IPS-15b (cell line): ENCODE results near the gene TSHZ2.
"Not testable (repeated sequence)": the region's sequence is repeated elsewhere in the genome, so short reads cannot be mapped to it uniquely, and the experiment has no call there.

Experiments
- H3K27me3 ChIP-seq: one replicate; pipeline ENCODE4 v1.6.1; 2013; ENCODE audit warnings: low read length; ENCODE audit not compliant: control insufficient read depth, insufficient read depth
- H3K36me3 ChIP-seq: one replicate; pipeline ENCODE4 v1.6.1; 2013; ENCODE audit warnings: low read length; ENCODE audit not compliant: control insufficient read depth, insufficient read depth
- H3K4me1 ChIP-seq: one replicate; pipeline ENCODE4 v1.6.1; 2013; ENCODE audit warnings: mild to moderate bottlenecking, low read length; ENCODE audit not compliant: control insufficient read depth, insufficient read depth
- H3K4me3 ChIP-seq: one replicate; pipeline ENCODE4 v1.5.1; 2013; ENCODE audit warnings: low read depth, low read length
- H3K9ac ChIP-seq: one replicate; pipeline ENCODE4 v1.6.1; 2013; ENCODE audit warnings: low read depth, mild to moderate bottlenecking, low read length
- H3K9me3 ChIP-seq: one replicate; pipeline ENCODE4 v1.6.1; 2013; ENCODE audit warnings: mild to moderate bottlenecking, low read length; ENCODE audit not compliant: control insufficient read depth, insufficient read depth

The TSHZ2 gene

DNA sequence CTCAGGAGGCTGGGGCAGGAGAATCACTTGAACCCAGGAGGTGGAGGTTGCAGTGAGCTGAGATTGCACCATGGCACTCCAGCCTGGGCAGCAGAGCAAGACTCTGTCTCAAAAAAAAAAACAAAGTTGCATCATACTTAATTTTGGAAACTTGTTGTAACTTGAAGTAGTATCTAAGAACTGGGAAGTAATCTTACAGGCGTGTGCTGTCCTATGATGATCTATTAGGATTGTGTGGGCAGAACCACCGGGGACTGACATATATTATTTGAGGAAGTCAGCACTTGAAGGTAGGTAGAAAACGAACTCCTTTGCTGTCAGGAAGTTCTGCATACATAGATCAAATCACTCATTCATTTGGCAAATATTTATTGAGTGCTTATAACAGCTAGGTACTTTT is 433.0 kb downstream of the TSHZ2 start:
- no peaks in the 10 kb centered on the region for H3K4me1 ChIP-seq
- H3K4me3 ChIP-seq: no peak overlapping the region
- no peaks in the 10 kb centered on the region for H3K27me3 ChIP-seq
- H3K36me3 ChIP-seq: no peaks in the 10 kb centered on the region
- H3K9ac ChIP-seq: no peak overlapping the region
- no peaks in the 10 kb centered on the region for H3K9me3 ChIP-seq

- no peaks in the 10 kb centered on the region for H3K4me1 ChIP-seq
- no peaks in the 10 kb centered on the region for H3K27me3 ChIP-seq
- no peaks in the 10 kb centered on the region for H3K36me3 ChIP-seq
- H3K9me3 ChIP-seq: no peaks in the 10 kb centered on the region
- no peak overlapping the region for H3K4me3 ChIP-seq
- no peak overlapping the region for H3K9ac ChIP-seq
Observed at GRCh38 chr20:53406580-53406979, 434.4 kb downstream of the TSHZ2 start.

DNA sequence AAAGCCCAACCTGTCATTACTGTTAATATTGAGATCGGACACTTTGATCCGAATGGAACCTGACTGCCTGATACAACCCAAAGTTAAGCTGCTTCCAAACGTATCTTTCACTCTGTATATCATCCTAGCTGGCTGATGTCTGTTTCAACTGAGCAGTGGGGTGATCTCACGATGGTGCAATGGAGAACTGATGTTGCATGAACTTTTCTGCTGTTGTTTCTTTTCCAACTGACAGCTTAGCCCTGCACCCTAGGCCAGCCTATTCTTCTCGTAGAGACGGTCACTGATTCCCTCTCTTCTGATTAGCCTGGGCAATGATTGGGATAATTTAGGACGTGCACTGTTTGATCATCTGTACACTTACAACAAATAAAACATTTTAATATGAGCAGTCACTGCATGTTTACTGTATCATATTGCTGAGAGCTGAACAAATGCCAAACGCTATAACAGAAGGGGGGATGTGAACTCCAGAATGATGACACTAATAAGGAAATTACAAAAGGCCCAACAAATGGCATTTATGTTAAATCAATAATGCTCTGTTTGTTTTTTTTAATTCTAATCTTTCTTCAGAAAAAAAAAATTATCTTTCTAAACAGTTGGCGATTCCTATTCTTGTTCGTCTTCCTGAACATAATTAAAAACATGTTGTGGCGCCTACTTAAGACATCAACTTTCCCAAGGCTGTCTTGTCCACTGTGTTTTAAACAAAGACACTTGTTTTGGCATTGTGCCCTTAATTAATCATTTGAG is 436.7 kb downstream of the TSHZ2 start:
- Histone ChIP-seq H3K36me3 (no peaks in the 10 kb centered on the region), H3K4me1 (peaks cover 7% of the 10 kb centered on the region), H3K9me3 (no peaks in the 10 kb centered on the region), H3K4me3 (no peak overlapping the region), H3K27me3 (no peaks in the 10 kb centered on the region), H3K9ac (no peak overlapping the region)

GRCh38 chr20:53409447-53409717 is 437.2 kb downstream of the TSHZ2 start:
- Histone ChIP-seq H3K4me3 (no peak overlapping the region), H3K27me3 (no peaks in the 10 kb centered on the region), H3K36me3 (no peaks in the 10 kb centered on the region), H3K9ac (no peak overlapping the region), H3K9me3 (no peaks in the 10 kb centered on the region), H3K4me1 (peaks cover 7% of the 10 kb centered on the region)

DNA sequence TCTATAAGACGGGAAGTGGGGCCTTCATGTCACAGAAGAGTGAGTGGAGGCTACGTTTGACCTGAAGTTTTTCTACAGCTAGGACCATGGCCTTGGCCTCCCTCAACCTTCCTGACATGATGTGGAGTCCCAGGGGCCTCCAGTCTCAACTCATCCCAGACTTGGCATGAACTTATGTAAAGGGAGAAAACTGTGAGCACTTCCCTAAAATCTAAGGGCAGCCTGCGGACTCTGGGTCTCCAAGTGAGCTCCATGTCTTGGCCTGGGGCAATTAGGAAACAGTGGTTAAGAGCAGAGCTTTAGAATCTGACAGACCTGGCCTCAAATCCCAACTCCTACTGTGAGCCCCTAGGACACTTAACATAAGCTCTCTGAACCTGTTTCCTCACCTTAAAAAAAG is 439.0 kb downstream of the TSHZ2 start:
- Histone ChIP-seq H3K9ac (no peak overlapping the region), H3K36me3 (no peaks in the 10 kb centered on the region), H3K4me1 (peaks cover 7% of the 10 kb centered on the region), H3K4me3 (no peak overlapping the region), H3K27me3 (no peaks in the 10 kb centered on the region), H3K9me3 (no peaks in the 10 kb centered on the region)

DNA sequence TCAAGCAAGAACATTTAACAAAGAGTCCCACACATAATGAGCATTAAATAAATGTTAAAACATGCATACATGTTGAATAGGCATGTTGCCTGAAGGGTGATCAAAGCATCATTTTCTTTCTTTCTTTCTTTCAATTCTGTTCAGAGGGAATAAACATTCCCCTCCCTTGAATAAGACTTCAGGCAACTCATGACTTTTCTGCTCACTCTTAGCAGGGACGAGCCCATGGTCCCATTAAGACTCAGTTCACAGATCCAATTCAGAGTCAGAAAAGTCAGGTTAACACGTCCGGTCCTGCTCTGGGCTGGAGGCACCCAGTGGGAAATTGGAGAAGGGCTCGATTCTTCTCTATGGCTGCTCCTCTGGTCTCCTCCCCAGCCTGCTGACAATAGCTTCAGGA is 439.7 kb downstream of the TSHZ2 start:
- Histone ChIP-seq H3K4me1 (peaks cover 7% of the 10 kb centered on the region), H3K9me3 (no peaks in the 10 kb centered on the region), H3K27me3 (no peaks in the 10 kb centered on the region), H3K9ac (no peak overlapping the region), H3K4me3 (no peak overlapping the region), H3K36me3 (no peaks in the 10 kb centered on the region)

DNA sequence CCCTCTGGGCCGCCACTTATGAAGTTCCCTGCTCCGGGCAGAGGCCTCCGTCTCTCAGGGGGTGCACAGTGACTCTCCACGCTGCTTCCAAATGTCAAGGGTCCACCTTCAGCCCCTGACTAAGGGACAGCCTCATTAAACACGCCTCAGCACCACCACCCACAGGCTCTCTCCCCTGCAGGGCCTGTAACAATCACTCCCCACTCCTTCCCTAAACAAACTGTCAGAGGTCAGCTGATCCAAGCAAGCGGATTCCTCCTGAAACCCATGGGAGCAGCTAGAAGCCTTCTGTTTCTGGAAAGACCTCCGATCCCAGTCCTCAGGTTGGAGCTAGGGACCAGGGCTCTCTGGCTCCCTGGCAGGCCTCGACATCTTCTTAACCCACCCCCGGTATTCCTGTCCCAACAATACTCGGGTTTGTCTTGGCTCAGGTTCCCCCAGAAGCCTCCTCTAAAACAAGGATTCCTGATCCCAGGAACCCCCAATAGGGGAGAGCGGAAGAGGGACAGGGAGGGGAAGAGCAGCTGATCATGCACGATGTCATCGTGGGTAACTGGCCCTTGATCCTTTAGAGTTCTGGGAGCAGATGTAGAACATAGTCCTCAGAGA is 440.5 kb downstream of the TSHZ2 start:
- peak overlapping the region; percentile 41 for H3K9ac ChIP-seq
- H3K9me3 ChIP-seq: no peaks in the 10 kb centered on the region
- peak overlapping the region; percentile 54 for H3K4me3 ChIP-seq
- H3K36me3 ChIP-seq: no peaks in the 10 kb centered on the region
- H3K4me1 ChIP-seq: peaks cover 7% of the 10 kb centered on the region
- H3K27me3 ChIP-seq: no peaks in the 10 kb centered on the region

DNA sequence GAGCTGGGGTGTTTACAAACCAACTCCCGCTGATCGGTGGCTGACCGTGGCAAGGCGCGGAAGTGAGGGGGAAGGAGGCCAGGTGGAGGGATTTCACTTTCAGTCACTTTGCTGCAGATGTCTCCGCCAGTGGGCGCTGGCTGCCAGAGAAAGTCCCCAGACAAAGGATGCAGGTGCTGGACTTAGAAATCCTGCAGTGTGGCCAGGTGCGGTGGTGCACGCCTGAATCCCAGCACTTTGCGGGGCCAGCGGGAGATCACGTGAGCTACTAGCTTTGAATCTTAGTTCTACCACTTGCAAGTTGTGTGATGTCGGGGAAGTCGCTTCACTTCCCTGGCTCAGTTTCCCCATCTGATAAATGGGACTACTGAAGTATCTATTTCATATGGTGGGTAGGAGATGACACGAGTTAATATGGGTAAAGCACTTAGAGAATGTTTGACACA is 441.1 kb downstream of the TSHZ2 start:
- Histone ChIP-seq H3K9me3 (no peaks in the 10 kb centered on the region), H3K27me3 (no peaks in the 10 kb centered on the region), H3K9ac (no peak overlapping the region), H3K36me3 (no peaks in the 10 kb centered on the region), H3K4me3 (peak overlapping the region; percentile 54), H3K4me1 (peaks cover 7% of the 10 kb centered on the region)

GRCh38 chr20:53413845-53414244 is 441.7 kb downstream of the TSHZ2 start:
- not testable (repeated sequence) for H3K9ac ChIP-seq, H3K9me3 ChIP-seq, H3K36me3 ChIP-seq, H3K27me3 ChIP-seq, H3K4me1 ChIP-seq, H3K4me3 ChIP-seq

DNA sequence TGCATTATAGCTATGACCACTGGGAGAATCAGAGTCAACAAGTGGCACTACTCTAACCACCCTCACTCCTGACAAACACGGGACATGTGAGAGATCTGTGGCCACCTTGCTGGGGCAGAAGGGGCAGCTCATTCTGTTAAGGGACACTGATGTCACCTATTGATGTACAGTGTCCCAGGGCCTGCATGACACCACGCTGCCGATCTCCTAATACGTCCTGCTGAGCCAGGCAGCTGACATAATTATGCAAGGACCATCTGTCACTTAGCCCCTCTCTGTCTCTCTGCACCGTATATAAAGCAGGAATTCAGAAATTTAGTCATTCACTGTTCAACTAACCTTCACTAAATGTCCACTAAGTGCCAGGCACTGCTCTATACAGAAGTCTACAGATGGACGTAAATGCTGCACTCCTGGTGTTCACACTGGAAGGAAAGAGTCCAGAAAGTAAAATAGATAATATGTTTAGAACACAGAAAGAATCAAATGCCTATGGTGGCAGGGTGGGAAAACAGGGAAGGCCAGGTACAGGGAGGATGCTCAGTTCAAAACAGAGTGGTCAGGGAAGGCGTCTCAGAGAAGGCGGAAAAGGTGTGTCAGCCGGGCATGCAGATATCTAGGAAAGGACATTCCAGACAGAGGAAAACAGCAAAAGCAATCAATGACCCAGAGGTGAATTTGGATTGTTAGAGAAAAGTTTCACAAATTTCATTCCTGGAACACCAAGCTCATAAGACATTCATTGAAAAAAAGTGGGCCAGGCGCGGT is 447.7 kb downstream of the TSHZ2 start:
- Histone ChIP-seq H3K4me1 (no peaks in the 10 kb centered on the region), H3K9ac (no peak overlapping the region), H3K27me3 (no peaks in the 10 kb centered on the region), H3K36me3 (no peaks in the 10 kb centered on the region), H3K9me3 (no peaks in the 10 kb centered on the region), H3K4me3 (no peak overlapping the region)

GRCh38 chr20:53421343-53421742 is 449.2 kb downstream of the TSHZ2 start:
- Histone ChIP-seq H3K9ac (no peak overlapping the region), H3K4me1 (no peaks in the 10 kb centered on the region), H3K27me3 (no peaks in the 10 kb centered on the region), H3K4me3 (no peak overlapping the region), H3K36me3 (no peaks in the 10 kb centered on the region), H3K9me3 (no peaks in the 10 kb centered on the region)

- H3K9me3 ChIP-seq: no peaks in the 10 kb centered on the region
- no peak overlapping the region for H3K9ac ChIP-seq
- no peaks in the 10 kb centered on the region for H3K27me3 ChIP-seq
- H3K4me1 ChIP-seq: no peaks in the 10 kb centered on the region
- H3K4me3 ChIP-seq: no peak overlapping the region
- H3K36me3 ChIP-seq: no peaks in the 10 kb centered on the region
Observed at GRCh38 chr20:53422039-53422438, 449.9 kb downstream of the TSHZ2 start.
